ENCODE results near the gene C19orf33. TPM values are rescaled to one million over a fixed set of nuclear protein-coding genes. Genes with fewer than 3 reads are reported as not detected.
A peak's percentile ranks its signal among the peaks of the same experiment; 100 is the strongest.

The C19orf33 gene
- total and polyA plus RNA-seq, 10 donors: 3.2 to 53.6 (median 5.3) TPM; not detected in 2

DNA sequence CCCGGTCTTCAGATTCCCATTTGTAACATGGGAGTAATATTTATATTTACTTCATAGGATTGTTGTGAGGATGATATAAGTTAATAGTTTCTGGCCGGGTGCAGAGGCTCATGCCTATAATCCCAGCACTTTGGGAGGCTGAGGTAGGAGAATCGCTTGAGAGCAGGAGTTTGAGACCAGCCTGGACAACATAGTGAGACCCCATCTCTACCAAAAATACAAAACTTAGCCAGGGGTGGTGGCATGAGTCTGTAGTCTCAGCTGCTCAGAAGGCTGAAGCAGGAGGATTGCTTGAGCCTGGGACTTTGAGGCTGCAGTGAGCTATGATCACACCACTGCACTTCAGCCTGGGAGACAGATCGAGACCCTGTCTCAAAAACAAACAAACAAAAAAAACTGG lies 42.8 kb downstream of the C19orf33 start:
- TF ChIP-seq POLR2AphosphoS5 (IDR thresholded peaks at IDR 0.05) (no peak), POLR2A (IDR thresholded peaks at IDR 0.05) (no peak)
- TF ChIP-seq, protein P1, sequence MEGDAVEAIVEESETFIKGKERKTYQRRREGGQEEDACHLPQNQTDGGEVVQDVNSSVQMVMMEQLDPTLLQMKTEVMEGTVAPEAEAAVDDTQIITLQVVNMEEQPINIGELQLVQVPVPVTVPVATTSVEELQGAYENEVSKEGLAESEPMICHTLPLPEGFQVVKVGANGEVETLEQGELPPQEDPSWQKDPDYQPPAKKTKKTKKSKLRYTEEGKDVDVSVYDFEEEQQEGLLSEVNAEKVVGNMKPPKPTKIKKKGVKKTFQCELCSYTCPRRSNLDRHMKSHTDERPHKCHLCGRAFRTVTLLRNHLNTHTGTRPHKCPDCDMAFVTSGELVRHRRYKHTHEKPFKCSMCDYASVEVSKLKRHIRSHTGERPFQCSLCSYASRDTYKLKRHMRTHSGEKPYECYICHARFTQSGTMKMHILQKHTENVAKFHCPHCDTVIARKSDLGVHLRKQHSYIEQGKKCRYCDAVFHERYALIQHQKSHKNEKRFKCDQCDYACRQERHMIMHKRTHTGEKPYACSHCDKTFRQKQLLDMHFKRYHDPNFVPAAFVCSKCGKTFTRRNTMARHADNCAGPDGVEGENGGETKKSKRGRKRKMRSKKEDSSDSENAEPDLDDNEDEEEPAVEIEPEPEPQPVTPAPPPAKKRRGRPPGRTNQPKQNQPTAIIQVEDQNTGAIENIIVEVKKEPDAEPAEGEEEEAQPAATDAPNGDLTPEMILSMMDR (IDR thresholded peaks at IDR 0.05 in 8 of 11, conservative IDR thresholded peaks at IDR 0.05 in 3 of 11): no peak
- Histone ChIP-seq H3K9me3 (no peaks in the 10 kb centered on the region), H3K27me3 (replicated peaks in 1 of 7) (peaks cover 0 to 7% (median 0%) of the 10 kb centered on the region in 7 donors), H3K4me3 (no peak overlapping the region), H3K4me1 (no peaks in the 10 kb centered on the region), H3K36me3 (peaks cover 0 to 51% (median 0%) of the 10 kb centered on the region in 6 donors), H3K27ac (no peak overlapping the region)
- intact Hi-C loops (cut with DNase I; ENCODE audit: low total_unique reads): no loop called here
- DNase-seq: no peak
- WGBS, 5 donors: 89 to 96% (median 91%) methylated on average over 4 of the region's 4 CpGs

- Histone ChIP-seq H3K4me3 (no peak overlapping the region), H3K27ac (no peak overlapping the region), H3K36me3 (peaks cover 0 to 15% (median 0%) of the 10 kb centered on the region in 6 donors), H3K9me3 (no peaks in the 10 kb centered on the region), H3K27me3 (replicated peaks in 1 of 7) (peaks cover 0 to 28% (median 0%) of the 10 kb centered on the region in 7 donors), H3K4me1 (no peaks in the 10 kb centered on the region)
- WGBS, 5 donors: 75 to 90% (median 84%) methylated on average over 3 of the region's 3 CpGs
- DNase-seq: no peak
- TF ChIP-seq, protein P1 (IDR thresholded peaks at IDR 0.05 in 8 of 11, conservative IDR thresholded peaks at IDR 0.05 in 3 of 11): no peak
- no peak for TF ChIP-seq POLR2AphosphoS5 (IDR thresholded peaks at IDR 0.05)
- TF ChIP-seq POLR2A (IDR thresholded peaks at IDR 0.05): no peak
- intact Hi-C loops (cut with DNase I; ENCODE audit: low total_unique reads): no loop called here
Measured at GRCh38 chr19:38350883-38351282, 46.8 kb downstream of the C19orf33 start.

DNA sequence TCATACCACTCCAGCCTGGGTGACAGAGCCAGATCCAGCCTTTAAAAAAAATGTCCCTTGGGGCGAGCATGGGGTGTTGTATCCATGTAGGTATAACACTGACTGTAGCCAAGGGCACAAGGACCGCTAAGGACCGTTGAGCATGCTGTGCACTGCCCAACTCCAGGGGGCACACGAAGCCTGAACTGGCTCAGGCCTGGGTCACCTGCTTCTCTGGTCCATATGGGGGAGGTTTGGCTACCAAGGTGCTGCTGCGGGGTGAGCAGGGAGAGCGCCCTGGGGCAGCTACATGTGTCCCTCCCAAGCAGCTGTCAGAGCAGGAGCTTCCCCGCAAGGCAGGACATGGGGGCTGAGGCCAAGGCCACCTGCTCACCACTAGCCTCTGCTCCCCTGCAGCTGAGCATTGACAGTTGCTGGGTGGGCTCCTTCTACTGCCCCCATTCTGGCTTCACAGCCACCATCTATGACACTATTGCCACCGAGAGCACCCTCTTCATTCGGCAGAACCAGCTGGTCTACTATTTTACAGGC lies 47.9 kb downstream of the C19orf33 start:
- WGBS, 5 donors: 73 to 84% (median 79%) methylated on average over 8 to 9 of the region's 9 CpGs
- TF ChIP-seq, protein P1 (IDR thresholded peaks at IDR 0.05 in 8 of 11, conservative IDR thresholded peaks at IDR 0.05 in 3 of 11): no peak
- TF ChIP-seq POLR2AphosphoS5 (IDR thresholded peaks at IDR 0.05): peak in 1 of 3 donors; percentile 45
- no peak for TF ChIP-seq POLR2A (IDR thresholded peaks at IDR 0.05)
- Histone ChIP-seq H3K4me1 (no peaks in the 10 kb centered on the region), H3K9me3 (no peaks in the 10 kb centered on the region), H3K36me3 (peaks cover 0 to 5% (median 0%) of the 10 kb centered on the region in 6 donors), H3K27ac (no peak overlapping the region), H3K4me3 (no peak overlapping the region), H3K27me3 (replicated peaks in 1 of 7) (peaks cover 0 to 28% (median 0%) of the 10 kb centered on the region in 7 donors)
- intact Hi-C loops (cut with DNase I; ENCODE audit: low total_unique reads): no loop called here
- DNase-seq: no peak

GRCh38 chr19:38352611-38353010 lies 48.6 kb downstream of the C19orf33 start:
- Histone ChIP-seq H3K4me1 (no peaks in the 10 kb centered on the region), H3K27ac (no peak overlapping the region), H3K27me3 (replicated peaks in 1 of 7) (peaks cover 0 to 28% (median 0%) of the 10 kb centered on the region in 7 donors), H3K9me3 (no peaks in the 10 kb centered on the region), H3K4me3 (no peak overlapping the region), H3K36me3 (no peaks in the 10 kb centered on the region)
- intact Hi-C loops (cut with DNase I; ENCODE audit: low total_unique reads): no loop called here
- no peak for TF ChIP-seq POLR2A (IDR thresholded peaks at IDR 0.05)
- TF ChIP-seq, protein P1 (IDR thresholded peaks at IDR 0.05 in 8 of 11, conservative IDR thresholded peaks at IDR 0.05 in 3 of 11): no peak
- no peak for TF ChIP-seq POLR2AphosphoS5 (IDR thresholded peaks at IDR 0.05)
- 83 to 92% (median 86%) methylated on average over 8 of the region's 8 CpGs for WGBS, 5 donors
- DNase-seq: no peak

Small RNA genes lying within 50 kb of the gene (small RNA-seq; reads per million reads assigned to genes)
- 0 reads per million in 4 donors for gene RF00019

Other genes starting within 250 kb of the C19orf33 start
- gene DPF1, start 80.0 kb upstream of the C19orf33 start, total RNA-seq: not detected
- gene DPF1, start 80.0 kb upstream of the C19orf33 start, polyA plus RNA-seq: under 1 TPM; 0.04 to 0.06 (median 0.06) TPM
- gene PPP1R14A, start 47.9 kb upstream of the C19orf33 start, total RNA-seq: 100 to 1,000 TPM in 2 of 7 donors, 10 to 100 TPM in 5; 26.1 to 102 (median 54.5) TPM
- 100 to 1,000 TPM in 1 of 3 donors, 10 to 100 TPM in 2; 66.7 to 145 (median 97.2) TPM for gene PPP1R14A, start 47.9 kb upstream of the C19orf33 start, polyA plus RNA-seq
- 10 to 100 TPM; 41.2 to 87.8 (median 59.5) TPM for gene SPINT2, start 39.7 kb upstream of the C19orf33 start, total RNA-seq
- 10 to 100 TPM; 63.2 to 82.9 (median 65.6) TPM for gene SPINT2, start 39.7 kb upstream of the C19orf33 start, polyA plus RNA-seq
- 10 to 100 TPM; 31.4 to 40.6 (median 38.4) TPM for gene YIF1B, start 11.7 kb downstream of the C19orf33 start, total RNA-seq
- gene YIF1B, start 11.7 kb downstream of the C19orf33 start, polyA plus RNA-seq: 10 to 100 TPM; 41.2 to 56.7 (median 46.6) TPM
- gene KCNK6, start 15.6 kb downstream of the C19orf33 start, total RNA-seq: 10 to 100 TPM; 11.8 to 25.9 (median 17.8) TPM
- gene KCNK6, start 15.6 kb downstream of the C19orf33 start, polyA plus RNA-seq: 1 to 10 TPM; 3.8 to 9.3 (median 4.5) TPM
- gene CATSPERG, start 31.6 kb downstream of the C19orf33 start, total RNA-seq: 10 to 100 TPM in 2 of 7 donors, 1 to 10 TPM in 5; 4.0 to 10.7 (median 7.4) TPM
- gene CATSPERG, start 31.6 kb downstream of the C19orf33 start, polyA plus RNA-seq: 1 to 10 TPM; 1.8 to 4.4 (median 1.9) TPM
- 100 to 1,000 TPM in 3 of 7 donors, 10 to 100 TPM in 4; 80.1 to 144 (median 85.1) TPM for gene PSMD8, start 70.3 kb downstream of the C19orf33 start, total RNA-seq
- 10 to 100 TPM; 39.0 to 68.1 (median 64.2) TPM for gene PSMD8, start 70.3 kb downstream of the C19orf33 start, polyA plus RNA-seq
- gene GGN, start 83.8 kb downstream of the C19orf33 start, total RNA-seq: not detected
- gene GGN, start 83.8 kb downstream of the C19orf33 start, polyA plus RNA-seq: under 1 TPM in 2 of 3 donors, not detected in 1; 0.08 to 0.19 TPM
- 1 to 10 TPM in 1 of 7 donors, under 1 TPM in 5, not detected in 1; 0.14 to 1.2 (median 0.47) TPM for gene SPRED3, start 84.4 kb downstream of the C19orf33 start, total RNA-seq
- under 1 TPM; 0.03 to 0.46 (median 0.45) TPM for gene SPRED3, start 84.4 kb downstream of the C19orf33 start, polyA plus RNA-seq
- gene FAM98C, start 98.8 kb downstream of the C19orf33 start, total RNA-seq: 10 to 100 TPM; 18.0 to 26.1 (median 20.4) TPM
- gene FAM98C, start 98.8 kb downstream of the C19orf33 start, polyA plus RNA-seq: 10 to 100 TPM; 25.2 to 27.4 (median 26.1) TPM
- gene RASGRP4, start 122.0 kb downstream of the C19orf33 start, total RNA-seq: 10 to 100 TPM; 15.6 to 59.9 (median 32.1) TPM
- 1 to 10 TPM; 1.7 to 7.4 (median 6.7) TPM for gene RASGRP4, start 122.0 kb downstream of the C19orf33 start, polyA plus RNA-seq
- 1 to 10 TPM in 5 of 7 donors, under 1 TPM in 2; 0.32 to 3.0 (median 1.4) TPM for gene RYR1, start 129.4 kb downstream of the C19orf33 start, total RNA-seq
- gene RYR1, start 129.4 kb downstream of the C19orf33 start, polyA plus RNA-seq: 1 to 10 TPM in 1 of 3 donors, under 1 TPM in 2; 0.32 to 3.2 (median 0.39) TPM

Measured in spleen (tissue), 11 donors.